ENCODE data around the gene AP3B1.
"Not testable (repeated sequence)": the region's sequence is repeated elsewhere in the genome, so short reads cannot be mapped to it uniquely, and the experiment has no call there.

Gene AP3B1

GRCh38 chr5:78062645-78063044, 231.9 kb downstream of the AP3B1 start:
- no peak for DNase-seq

- no peak for DNase-seq
Measured at GRCh38 chr5:78060421-78060820, 234.1 kb downstream of the AP3B1 start.

GRCh38 chr5:78058625-78059024, 235.9 kb downstream of the AP3B1 start:
- no peak for DNase-seq

DNA sequence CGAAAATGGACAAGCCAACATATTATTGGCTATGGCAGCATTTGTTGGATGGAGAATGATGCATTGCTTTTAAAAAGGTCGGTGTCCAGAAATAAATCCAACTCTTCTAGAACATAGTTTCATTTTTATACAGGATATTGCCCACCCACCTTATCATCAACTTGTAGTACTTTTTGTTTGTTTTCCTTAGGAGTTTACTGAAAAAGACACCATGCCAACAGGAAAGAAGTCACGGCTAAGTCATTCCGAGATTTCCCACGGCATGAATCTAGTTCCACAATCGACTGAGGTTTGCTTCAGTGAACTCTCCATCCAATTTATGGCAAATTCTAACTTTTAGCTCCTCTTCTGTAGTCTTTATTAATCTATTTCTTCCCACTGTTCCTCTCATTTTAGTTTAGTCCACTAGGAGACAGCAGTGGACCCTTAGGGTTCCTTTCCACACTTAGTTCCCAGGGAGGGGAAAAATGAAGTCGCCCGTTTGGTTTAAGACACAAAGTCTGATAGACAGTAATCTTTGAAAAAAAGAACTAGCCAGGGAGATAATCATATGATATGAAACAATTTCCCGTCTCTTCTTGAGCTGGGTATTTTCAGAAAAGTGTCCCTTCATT, 237.5 kb downstream of the AP3B1 start:
- no peak for DNase-seq

DNA sequence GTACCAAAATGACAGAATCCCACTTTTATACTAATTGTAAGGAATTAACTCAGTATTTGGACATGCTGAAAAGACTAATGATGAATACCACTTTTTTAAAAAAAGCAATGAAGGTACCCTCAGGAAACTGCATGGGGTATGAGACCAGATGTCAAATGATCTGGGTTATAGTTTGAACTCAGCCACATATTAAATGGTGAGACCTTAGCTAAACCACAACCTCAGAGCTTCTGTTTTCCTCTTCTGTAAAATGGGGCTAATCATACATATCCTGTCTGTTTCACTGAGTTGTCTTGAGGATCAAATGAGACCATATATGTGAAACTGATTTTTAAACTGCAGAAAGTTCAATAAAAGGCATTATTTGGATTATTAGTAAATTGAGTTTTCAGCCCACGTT, 238.4 kb downstream of the AP3B1 start:
- DNase-seq: no peak

DNA sequence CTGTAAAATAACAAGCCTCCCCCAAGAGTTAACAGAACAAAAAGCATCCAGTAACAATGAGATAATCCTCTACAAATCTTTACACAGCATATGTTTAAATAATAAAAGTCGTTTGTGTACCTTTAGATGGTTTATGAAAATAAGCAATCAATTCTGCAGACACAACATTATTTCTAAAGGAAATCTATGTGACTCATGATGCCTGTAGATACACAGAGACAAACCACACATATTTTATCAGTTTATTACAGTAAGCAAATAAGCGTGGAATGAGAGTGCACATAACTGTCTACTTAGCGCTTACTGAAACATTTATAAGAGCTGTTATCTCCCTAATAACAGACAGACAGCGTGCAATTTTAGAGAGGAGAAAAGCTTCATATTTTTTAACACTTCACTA, 243.6 kb downstream of the AP3B1 start:
- DNase-seq: no peak

DNA sequence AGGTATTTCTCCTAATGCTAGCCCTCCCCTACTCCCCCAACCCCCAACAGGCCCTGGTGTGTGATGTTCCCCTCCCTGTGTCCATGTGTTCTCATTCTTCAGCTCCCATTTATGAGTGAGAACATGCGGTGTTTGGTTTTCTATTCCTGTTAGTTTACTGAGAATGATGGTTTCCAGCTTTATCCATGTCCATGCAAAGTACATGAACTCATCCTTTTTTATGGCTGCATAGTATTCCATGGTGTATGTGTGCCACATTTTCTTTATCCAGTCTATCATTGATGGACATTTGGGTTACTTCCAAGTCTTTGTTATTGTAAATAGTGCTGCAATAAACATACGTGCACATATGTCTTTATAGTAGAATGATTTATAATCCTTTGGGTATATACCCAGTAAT, 247.7 kb downstream of the AP3B1 start:
- DNase-seq: not testable (repeated sequence)

DNA sequence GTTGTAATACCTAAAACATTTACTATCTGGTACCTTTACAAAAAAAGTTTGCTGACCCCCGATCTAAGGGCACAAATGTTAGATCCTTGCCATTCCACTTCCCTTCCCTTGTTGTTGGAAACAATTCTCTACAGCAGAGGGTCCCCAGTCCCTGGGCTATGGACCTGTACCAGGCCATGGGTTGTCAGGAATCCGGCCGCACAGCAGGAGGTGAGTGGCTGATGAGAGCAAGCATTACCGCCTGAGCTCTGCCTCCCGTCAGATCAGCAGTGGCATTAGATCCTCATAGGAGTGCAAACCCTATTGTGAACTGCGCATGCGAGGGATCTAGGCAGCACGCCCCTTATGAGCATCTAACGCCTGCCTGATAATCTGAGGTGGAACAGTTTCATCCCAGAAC, 248.5 kb downstream of the AP3B1 start:
- no peak for DNase-seq

DNA sequence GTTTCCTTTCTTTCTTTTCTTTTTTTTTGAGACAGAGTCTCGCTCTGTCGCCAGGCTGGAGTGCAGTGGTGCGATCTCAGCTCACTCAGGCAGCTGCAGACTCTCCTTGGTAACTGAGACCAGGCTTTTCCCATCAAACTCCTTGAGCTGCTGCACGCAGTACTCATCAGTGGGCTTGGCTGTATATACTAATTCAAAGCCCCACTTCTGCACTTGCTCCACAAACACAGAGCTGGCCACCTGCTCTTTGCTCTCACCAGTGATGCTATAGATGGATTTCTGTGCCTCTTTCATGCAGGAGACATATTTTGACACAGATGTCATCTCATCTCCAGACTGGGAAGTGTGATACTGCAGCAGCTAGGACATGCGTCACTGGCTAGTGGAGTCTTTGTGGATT, 252.7 kb downstream of the AP3B1 start:
- DNase-seq: no peak

DNA sequence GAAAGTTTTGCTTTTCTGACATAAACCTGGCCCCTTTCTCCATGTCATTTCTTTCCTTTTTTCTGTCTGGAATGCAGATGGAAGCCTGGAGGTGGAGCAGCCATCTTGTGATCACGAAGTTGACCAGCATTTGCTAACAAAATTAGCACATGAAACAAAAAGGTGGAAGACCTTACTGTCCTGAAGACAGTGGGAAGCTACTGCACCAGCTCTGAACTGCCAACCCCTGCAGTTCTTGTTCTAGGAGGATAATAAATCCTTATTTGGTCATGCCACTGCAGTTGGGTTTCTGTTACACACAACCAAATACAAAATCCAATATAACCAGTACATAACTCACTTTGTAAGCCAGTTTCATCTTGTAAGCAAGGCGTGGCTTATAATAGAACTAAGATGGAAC, 269.0 kb downstream of the AP3B1 start:
- DNase-seq: no peak

DNA sequence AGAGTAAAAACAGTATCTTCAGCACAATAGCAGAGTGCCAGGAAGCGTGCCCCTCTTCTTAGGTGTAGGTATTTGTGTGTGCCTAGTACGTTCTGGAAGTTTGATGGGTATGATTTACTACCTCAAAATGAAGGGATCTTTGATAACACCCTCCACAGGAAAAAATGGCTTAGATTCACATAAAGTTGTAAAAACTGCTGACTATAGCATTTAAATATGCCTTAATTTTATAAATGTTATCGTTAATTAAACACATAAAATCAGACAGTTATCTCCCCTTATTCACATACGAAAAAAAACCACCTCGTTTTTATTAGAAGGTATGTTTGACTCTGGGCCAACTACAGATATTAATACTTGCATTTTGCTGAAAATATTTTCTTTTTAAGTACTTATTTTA, 274.8 kb downstream of the AP3B1 start:
- DNase-seq: no peak

DNA sequence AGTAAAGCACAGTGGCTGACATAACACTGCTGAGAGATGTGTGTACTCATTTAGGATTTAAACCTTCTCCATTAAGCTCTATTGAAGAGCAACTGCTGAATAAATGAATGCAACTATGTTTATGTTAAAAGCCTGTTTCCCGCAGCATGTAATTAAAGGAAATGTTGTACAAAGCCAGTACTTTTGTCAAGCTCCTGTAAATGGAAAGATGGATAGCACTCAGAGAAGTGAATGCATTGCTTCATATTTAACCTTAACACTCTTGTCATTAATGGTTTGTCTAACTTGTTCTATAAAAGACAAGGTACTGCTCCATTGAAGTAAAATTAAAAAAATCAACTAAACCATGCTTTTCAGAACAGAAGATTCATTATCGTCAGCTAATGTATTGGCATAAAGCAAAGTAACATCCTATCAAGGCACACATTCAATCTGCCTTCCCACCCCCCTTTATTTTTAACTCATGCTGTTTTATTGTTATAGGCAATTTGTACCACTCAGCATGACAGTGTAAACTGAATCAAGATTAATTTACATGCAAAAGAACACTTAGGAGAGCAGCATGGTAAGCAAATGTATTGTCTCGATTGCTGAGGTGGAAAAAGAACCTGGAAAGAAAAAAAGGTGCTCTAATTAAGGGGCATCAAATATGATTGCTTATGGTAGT, 277.5 kb downstream of the AP3B1 start:
- DNase-seq: no peak

GRCh38 chr5:78009937-78010527, 284.5 kb downstream of the AP3B1 start:
- DNase-seq: no peak

- DNase-seq: peak; percentile 15
Measured at GRCh38 chr5:78008356-78008967, 286.0 kb downstream of the AP3B1 start.

GRCh38 chr5:78007233-78007632, 287.3 kb downstream of the AP3B1 start:
- DNase-seq: no peak

DNA sequence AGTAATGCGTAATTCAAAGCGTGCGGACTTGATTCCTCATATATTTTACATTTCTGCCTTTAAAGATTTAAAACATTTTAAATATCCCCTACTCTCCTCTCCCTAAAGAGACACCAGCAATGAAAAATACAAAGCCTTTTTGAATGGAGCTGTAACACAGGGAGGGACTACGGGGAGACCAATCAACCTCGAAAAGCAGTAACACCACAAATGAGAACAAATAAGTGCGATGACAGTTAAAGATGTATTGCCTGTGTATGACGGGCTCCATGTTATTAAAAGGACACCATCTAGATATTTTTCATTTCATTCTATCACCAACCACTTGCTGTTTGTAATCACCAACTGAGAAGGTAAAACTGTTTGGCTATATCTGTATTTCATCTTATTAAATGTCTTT, 288.0 kb downstream of the AP3B1 start:
- no peak for DNase-seq

GRCh38 chr5:78005021-78005785, 289.3 kb downstream of the AP3B1 start:
- no peak for DNase-seq

DNA sequence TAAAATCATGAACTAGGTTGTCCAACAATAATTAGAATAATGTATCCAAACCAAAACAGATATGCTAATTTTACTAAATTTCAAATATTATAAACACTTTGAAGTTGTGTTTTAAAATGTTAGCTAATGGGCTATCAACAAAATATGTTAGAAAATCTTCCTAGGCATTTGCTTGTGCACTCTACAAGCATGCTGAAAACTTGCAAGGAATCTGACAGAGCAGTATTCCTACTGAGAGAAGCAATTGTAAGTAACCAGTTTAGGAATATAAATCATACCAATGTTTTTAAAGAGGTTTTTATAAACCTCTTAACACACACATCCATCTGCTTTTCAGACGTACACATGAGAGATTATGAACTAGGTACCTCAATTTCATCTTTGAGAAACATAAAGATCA, 289.9 kb downstream of the AP3B1 start:
- DNase-seq: no peak

DNA sequence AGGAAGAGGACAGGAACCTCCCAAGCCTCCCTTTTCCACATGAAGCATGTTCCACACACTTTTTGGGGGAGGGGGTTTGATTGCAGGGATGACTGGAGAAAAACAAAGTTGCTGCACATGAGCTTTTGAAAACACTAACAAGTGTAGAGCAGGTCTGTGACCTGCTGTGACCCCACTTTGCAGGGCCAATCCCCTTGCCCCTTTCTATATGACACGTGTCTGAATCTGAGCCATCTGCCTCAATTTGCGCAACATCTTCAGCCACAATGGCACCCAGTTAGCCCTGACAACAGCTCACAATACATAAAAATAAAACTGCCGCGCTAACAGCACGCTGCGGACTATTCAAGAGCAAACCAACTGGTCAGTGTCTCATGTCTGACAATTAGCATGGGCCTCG, 290.6 kb downstream of the AP3B1 start:
- no peak for DNase-seq

DNA sequence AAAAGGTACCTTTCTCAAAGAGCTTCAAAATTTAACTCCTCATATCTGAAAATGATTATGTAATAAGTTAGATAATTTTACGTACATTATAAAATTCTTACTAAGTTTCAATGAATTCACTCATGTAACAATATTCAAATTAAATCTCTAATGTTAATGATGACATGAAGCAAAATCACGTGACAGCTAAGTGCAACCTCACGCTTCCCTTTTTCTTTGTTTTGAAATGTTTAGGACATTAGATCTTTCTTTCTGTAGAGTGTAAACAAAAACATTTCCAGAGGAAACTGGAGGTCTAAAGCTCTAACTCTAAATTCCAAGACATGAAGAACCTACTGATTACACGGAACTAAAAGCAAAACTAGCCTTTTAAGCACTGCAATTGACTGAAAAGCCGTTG, 291.0 kb downstream of the AP3B1 start:
- no peak for DNase-seq

DNA sequence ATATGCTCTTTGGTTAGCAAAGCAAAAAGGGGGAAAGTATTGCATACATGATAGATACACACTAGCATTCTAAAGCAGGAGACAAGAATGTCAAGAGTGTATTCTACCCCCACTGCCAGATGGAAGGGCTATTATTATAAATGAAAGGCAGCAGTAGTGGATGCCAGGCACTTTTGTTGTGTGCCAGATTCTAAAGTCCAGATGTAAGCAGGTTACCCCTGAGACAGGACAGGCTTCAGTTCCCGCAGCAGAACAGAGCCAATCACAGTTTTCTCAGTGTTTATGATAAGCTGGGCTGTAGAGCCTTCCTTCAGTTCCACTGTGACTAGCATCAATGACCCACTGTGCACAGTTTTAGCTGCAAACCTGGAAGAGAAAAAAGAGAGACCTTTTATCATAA, 291.8 kb downstream of the AP3B1 start:
- no peak for DNase-seq

DNA sequence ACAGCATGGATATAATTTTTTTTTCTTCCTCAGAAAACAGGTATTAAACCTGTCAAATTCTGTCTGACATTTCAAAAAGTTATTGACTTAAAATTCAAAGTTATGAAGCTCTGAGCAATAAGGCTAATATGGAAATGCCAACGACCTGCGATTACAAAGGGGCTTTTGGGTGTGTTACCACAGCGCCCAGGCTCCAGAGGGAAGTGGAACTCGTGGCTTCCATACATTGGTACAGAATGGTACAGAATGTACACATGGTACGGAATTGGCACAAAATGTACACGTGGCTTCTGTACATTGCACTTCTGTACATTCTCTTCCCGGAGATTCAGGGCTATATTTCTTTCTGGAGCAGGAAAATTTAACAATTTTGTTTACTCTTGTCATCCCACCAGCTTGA, 293.3 kb downstream of the AP3B1 start:
- no peak for DNase-seq

DNA sequence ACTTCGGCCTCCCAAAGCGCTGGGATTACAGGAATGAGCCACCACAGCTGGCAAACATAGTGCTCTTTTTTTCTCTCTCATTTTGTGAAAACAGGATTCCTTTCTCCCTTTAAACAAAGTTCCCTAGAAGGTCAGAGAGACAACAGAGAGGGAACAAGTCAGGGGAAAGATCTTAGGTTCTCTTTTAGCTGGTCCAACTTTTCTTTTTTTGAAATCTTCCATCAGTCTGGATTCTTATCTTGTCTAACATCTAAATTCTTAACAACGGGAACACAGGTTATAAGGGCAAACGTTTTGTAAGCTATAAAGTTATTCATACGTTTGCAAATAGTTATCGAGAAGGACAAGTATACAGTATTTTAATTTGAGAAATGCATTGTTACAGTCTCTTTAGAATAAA, 294.3 kb downstream of the AP3B1 start:
- no peak for DNase-seq

DNA sequence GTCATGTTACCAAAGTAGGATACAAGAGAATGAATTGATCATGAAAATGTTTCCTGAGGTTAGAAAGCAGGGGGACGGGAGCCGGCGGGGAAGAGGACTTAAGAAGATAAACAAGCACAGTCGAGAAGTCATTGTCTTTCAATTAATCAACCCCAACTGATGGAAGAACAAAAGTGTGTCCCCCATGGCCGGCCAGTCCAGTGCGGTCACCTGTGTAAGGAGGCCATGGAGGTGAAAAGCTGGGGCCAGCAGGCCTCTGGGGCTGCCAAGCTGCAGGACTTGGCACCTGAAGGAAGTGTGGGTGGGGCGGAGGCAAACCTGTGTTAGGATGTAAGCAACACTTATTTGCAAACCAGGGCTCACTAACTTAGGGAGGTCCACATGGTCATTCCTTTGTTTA, 295.1 kb downstream of the AP3B1 start:
- no peak for DNase-seq
